GM12878 (cell line): ENCODE data around the gene REM2.

Experiments used
- ATF2 ChIP-seq: IDR thresholded peaks from 2 replicates; pipeline ENCODE4 v1.6.1; 2012; ENCODE audit warnings: low read length, inconsistent platforms
- CBFB ChIP-seq: IDR thresholded peaks from 2 replicates; pipeline ENCODE4 v1.6.1; 2016; ENCODE audit warnings: antibody characterized with exemption, low read depth
- CBX5 ChIP-seq: sonication (generic); IDR thresholded peaks from 2 replicates; pipeline ENCODE4 v1.6.1; 2016; ENCODE audit warnings: low read depth, moderate library complexity, mild to moderate bottlenecking, inconsistent platforms
- CTCF ChIP-seq, 3 experiments: IDR thresholded peaks in 2 of 3; conservative IDR thresholded peaks in 1 of 3; 2 replicates each; pipeline ENCODE4 v1.5.1; 2011; ENCODE audit warnings: low read depth in 3 of 3, low read length in 3 of 3, mild to moderate bottlenecking in 3 of 3, control low read depth in 2 of 3, moderate library complexity in 2 of 3, inconsistent platforms in 1 of 3, mixed read lengths in 1 of 3; ENCODE audit not compliant: control insufficient read depth in 2 of 3, insufficient read depth in 1 of 3; ENCODE audit errors: extremely low read depth in 1 of 3
- EGR1 ChIP-seq, 2 experiments: IDR thresholded peaks; 1 replicate in 1 of 2; 2 replicates in 1 of 2; pipeline ENCODE4 v1.6.1; 2011 to 2012; ENCODE audit warnings: low read depth in 2 of 2, low read length in 2 of 2, borderline replicate concordance in 1 of 2, mild to moderate bottlenecking in 1 of 2, moderate library complexity in 1 of 2
- HDAC6 ChIP-seq: fragments of 200-600 bp; sonication (generic); IDR thresholded peaks from one replicate; pipeline ENCODE4 v1.8.0; 2017; ENCODE audit warnings: antibody characterized with exemption; ENCODE audit not compliant: unreplicated experiment
- NR2C1 ChIP-seq: fragments of 450-650 bp; IDR thresholded peaks from 2 replicates; pipeline ENCODE4 v1.6.1; 2017; ENCODE audit warnings: antibody characterized with exemption, mild to moderate bottlenecking, moderate library complexity
- POLR2A ChIP-seq: IDR thresholded peaks from 2 replicates; pipeline ENCODE4 v1.6.1; 2011; ENCODE audit warnings: low read depth, mild to moderate bottlenecking, low read length
- POLR2AphosphoS5 ChIP-seq: IDR thresholded peaks from 2 replicates; pipeline ENCODE4 v1.6.1; 2011; ENCODE audit warnings: mild to moderate bottlenecking, low read length, inconsistent platforms
- REST ChIP-seq: IDR thresholded peaks from 2 replicates; pipeline ENCODE4 v1.6.1; 2012; ENCODE audit warnings: mild to moderate bottlenecking, low read depth, low read length
- SREBF2 ChIP-seq: IDR thresholded peaks from 2 replicates; pipeline ENCODE4 v1.6.1; 2012; ENCODE audit warnings: mild to moderate bottlenecking, low read length
- USF2 ChIP-seq: IDR thresholded peaks from 2 replicates; pipeline ENCODE4 v1.6.1; 2011; ENCODE audit warnings: low read depth, low read length, improper control_type of control experiment, borderline replicate concordance
- YY1 ChIP-seq: IDR thresholded peaks from 2 replicates; pipeline ENCODE4 v1.6.1; 2011; ENCODE audit warnings: low read depth, mild to moderate bottlenecking, low read length

GRCh38 chr14:22882064-22882463, 958 bp upstream of the REM2 start:
- no peak for TF ChIP-seq HDAC6
- no peak for TF ChIP-seq POLR2AphosphoS5
- TF ChIP-seq CBFB, result no peak
- no peak for TF ChIP-seq NR2C1
- no peak for TF ChIP-seq EGR1 (IDR thresholded peaks at IDR 0.05; ENCODE audit: borderline replicate concordance in 1 of 2, low read depth in 2 of 2, low read length in 2 of 2)
- TF ChIP-seq POLR2A, result no peak
- no peak for TF ChIP-seq USF2
- no peak for TF ChIP-seq ATF2
- no peak for TF ChIP-seq SREBF2
- no peak for TF ChIP-seq CBX5
- TF ChIP-seq CTCF (IDR thresholded peaks at IDR 0.05 in 2 of 3, conservative IDR thresholded peaks at IDR 0.05 in 1 of 3; ENCODE audit: control insufficient read depth in 2 of 3, extremely low read depth in 1 of 3, insufficient read depth in 1 of 3, low read depth in 3 of 3, low read length in 3 of 3), result no peak
- no peak for TF ChIP-seq YY1
- no peak for TF ChIP-seq REST
